ENCODE measurements around the gene MAPK8IP3. TPM values are rescaled to one million over a fixed set of nuclear protein-coding genes. Genes with fewer than 3 reads are reported as not detected.

Gene MAPK8IP3
- total and polyA plus RNA-seq, 7 donors = 11.7 to 31.6 (median 22.6) TPM

DNA sequence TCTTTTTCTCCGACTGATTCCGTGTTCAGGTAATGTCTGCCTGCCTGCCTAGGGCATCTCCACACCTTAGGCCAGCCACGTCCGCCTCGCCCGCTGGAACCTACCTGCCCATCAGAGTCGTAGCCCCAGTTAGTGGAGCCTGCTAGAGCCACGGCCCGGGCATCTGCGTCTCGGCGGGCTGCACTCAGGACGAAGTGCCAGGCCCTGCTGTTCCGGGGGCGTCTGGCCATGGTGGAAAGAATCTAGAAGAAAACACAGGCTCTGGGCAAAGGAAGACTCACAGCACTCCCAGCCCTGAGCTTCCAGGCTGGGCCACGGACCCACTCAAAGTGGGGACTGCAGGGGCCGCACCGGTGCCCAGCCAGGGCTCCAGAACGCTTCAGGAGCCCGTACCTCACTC, 75.3 kb downstream of the MAPK8IP3 start:
- DNase-seq = peak; percentile 18 to 66
- H3K9me3 ChIP-seq = no peaks in the 10 kb centered on the region
- no peaks in the 10 kb centered on the region for H3K27me3 ChIP-seq (ENCODE audit: insufficient read depth in 3 of 3, low read length in 2 of 3)
- intact Hi-C loops (cut with DNase I) = no loop called here
- peak overlapping the region; percentile 92 for H3K27ac ChIP-seq
- no peak for ATAC-seq
- H3K4me3 ChIP-seq = peak overlapping the region; percentile 86
- no peak for TF ChIP-seq CTCF (IDR thresholded peaks at IDR 0.05)
- peaks cover 34% of the 10 kb centered on the region for H3K4me1 ChIP-seq
- 57 to 63% (median 62%) methylated on average over 20 of the region's 20 CpGs for WGBS, 3 donors
- peaks cover 0 to 54% of the 10 kb centered on the region in 2 donors for H3K36me3 ChIP-seq (ENCODE audit: insufficient read depth in 1 of 2, low read depth in 1 of 2)

DNA sequence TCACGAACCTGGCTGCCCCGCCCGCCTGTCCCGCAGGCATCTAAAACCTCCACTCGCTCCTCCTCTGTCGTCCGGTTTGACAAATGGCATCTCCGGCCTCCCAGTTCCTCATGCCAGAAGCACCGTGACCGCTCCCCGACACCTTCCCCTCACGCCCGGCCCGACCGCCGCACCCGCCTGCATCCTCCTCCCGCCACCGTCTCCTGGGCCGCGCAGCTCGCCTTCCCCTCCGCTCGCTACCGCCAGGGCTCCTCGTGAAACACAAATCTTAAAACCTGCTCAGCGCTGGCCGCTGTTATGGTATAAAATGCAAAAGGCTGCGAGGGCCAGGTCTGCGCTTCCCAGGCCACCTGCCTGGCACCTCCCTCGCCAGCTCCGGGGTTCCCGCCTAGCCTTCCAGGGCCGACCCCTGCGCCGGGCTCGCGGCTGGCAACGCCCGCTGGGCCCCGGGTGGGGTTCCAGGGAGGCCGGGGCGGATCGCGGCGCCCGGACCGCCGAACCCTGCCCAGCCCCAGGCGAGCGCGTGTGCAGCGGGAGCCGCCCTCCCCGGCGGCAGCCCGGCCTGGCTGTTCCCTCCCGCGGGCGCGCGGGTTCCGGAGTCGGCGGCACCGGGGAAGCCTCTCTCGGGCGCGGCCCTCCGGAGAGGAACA, 75.9 kb downstream of the MAPK8IP3 start:
- ATAC-seq = peak in 1 of 4 donors; percentile 23
- intact Hi-C loops (cut with DNase I) = no loop called here

DNA sequence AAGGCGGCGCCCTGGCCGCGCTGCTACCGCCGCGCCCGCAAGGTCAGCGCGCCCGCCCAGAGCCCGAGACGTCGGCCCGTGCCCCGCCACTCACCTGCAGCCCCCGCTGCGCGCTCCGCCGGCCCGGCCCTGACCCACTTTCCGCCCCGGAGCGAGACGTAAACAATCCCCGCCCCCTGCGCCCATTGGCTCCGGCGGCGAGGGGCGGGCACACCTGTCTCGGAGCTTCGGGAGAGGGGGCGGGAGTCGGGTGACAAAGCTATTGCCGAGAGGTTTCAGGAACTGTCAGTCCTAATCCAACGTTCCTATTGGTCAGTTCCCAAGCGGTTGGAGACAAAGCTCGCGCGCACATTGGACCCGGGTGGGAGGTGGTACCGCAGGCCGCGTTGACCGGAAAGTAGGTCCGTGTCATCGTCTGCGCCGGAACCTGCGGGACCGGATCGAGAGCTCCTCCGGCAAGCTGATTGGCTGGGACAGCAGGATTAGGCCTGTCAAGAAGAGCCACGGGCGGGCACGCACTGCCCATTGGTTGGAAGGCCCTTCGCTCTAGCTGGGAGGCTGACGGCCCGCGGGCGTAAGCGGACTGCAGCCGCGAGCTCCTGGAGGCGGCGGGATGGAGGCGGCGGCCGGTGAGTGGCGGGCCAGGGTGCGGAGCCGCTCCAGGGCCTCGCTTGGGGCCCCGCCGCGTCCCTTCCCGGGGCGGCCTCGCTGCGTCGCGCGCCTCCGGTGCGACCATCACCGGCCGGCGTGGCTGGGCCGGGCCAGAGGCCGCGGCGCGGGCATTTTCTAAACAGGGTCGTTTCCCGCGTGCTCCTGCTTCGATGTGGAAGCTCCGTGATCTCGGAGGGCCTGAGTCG, 76.6 kb downstream of the MAPK8IP3 start, which contains the start of the genes NUBP2 and SPSB3:
Gene NUBP2, plus strand, starts transcription at position 553 of the 857 bp plus-strand sequence. Its CDS starts 61 bp downstream, at position 614.
Gene SPSB3, minus strand, starts transcription at position 164 of the 857 bp plus-strand sequence. CDS start 1,088 bp downstream, outside the sequence.
- peaks cover 34% of the 10 kb centered on the region for H3K4me1 ChIP-seq

More for the DNA sequence above, 75.9 kb downstream of the MAPK8IP3 start:
- TF ChIP-seq CTCF (IDR thresholded peaks at IDR 0.05) = no peak
- WGBS, 3 donors = 0 to 1% (median 0%) methylated on average over 44 to 70 of the region's 70 CpGs
- Histone ChIP-seq H3K9me3 (no peaks in the 10 kb centered on the region), H3K4me1 (peaks cover 34% of the 10 kb centered on the region), H3K36me3 (ENCODE audit: insufficient read depth in 1 of 2, low read depth in 1 of 2) (peaks cover 0 to 52% of the 10 kb centered on the region in 2 donors), H3K4me3 (peak overlapping the region; percentile 86), H3K27ac (peak overlapping the region; percentile 92), H3K27me3 (ENCODE audit: insufficient read depth in 3 of 3, low read length in 2 of 3) (no peaks in the 10 kb centered on the region)
- DNase-seq = peak; percentile 26 to 66

More for the DNA sequence above, 76.6 kb downstream of the MAPK8IP3 start, which contains the start of the genes NUBP2 and SPSB3:
- DNase-seq (peak; percentile 100), ATAC-seq (peak; percentile 91 to 93 (median 92))
- TF ChIP-seq CTCF (IDR thresholded peaks at IDR 0.05) = no peak
- H3K9me3 ChIP-seq = no peaks in the 10 kb centered on the region
- H3K27me3 ChIP-seq (ENCODE audit: insufficient read depth in 3 of 3, low read length in 2 of 3) = no peaks in the 10 kb centered on the region
- WGBS, 3 donors = 0 to 1% (median 0%) methylated on average over 88 to 102 of the region's 102 CpGs
- peak within 1 kb of the TSS; percentile 86 for H3K4me3 ChIP-seq
- peak within 1 kb of the TSS; percentile 92 for H3K27ac ChIP-seq
- peaks cover 0 to 52% of the 10 kb centered on the region in 2 donors for H3K36me3 ChIP-seq (ENCODE audit: insufficient read depth in 1 of 2, low read depth in 1 of 2)
- intact Hi-C loops (cut with DNase I) = no loop called here

Data from psoas muscle (tissue), 8 donors.